Activated T-helper 17 cell treated with anti-CD3 and anti-CD28 coated beads, Interleukin-2, amount 50 U/mL, for 72 hours (primary cell): ENCODE data around the gene TAMALIN. TPM values are rescaled to one million over a fixed set of nuclear protein-coding genes. Genes with fewer than 3 reads are reported as not detected.

Experiments
- ATAC-seq: fragments of 150-1000 bp; cut with Tn5 transposase; replicated peaks from 2 replicates; pipeline ENCODE4 v1.10.0; 2021; ENCODE audit warnings: mild to moderate bottlenecking, moderate library complexity
- H3K27ac Mint-ChIP-seq: one replicate; pipeline ENCODE4 v1.8.0; 2022; ENCODE audit warnings: mixed read lengths
- H3K27me3 Mint-ChIP-seq: one replicate; pipeline ENCODE4 v1.8.0; 2022; ENCODE audit warnings: mixed read lengths
- H3K36me3 Mint-ChIP-seq: one replicate; pipeline ENCODE4 v1.8.0; 2022; ENCODE audit warnings: low read depth, mild to moderate bottlenecking, mixed read lengths
- H3K4me1 Mint-ChIP-seq: one replicate; pipeline ENCODE4 v1.8.0; 2022; ENCODE audit warnings: mixed read lengths
- H3K4me3 Mint-ChIP-seq: one replicate; pipeline ENCODE4 v1.8.0; 2022; ENCODE audit warnings: mild to moderate bottlenecking, mixed read lengths
- H3K9me3 Mint-ChIP-seq: one replicate; pipeline ENCODE4 v1.8.0; 2022; ENCODE audit warnings: mixed read lengths
- total RNA-seq, 2 donors: library from RNA; stranded (reverse); gene quantifications; one replicate each; pipeline ENCODE4 v1.2.3, GENCODE V29; 2022

TAMALIN gene
- 10 to 100 TPM in 1 of 2 donors, 1 to 10 TPM in 1; 3.5 to 26.3 TPM for total RNA-seq

DNA sequence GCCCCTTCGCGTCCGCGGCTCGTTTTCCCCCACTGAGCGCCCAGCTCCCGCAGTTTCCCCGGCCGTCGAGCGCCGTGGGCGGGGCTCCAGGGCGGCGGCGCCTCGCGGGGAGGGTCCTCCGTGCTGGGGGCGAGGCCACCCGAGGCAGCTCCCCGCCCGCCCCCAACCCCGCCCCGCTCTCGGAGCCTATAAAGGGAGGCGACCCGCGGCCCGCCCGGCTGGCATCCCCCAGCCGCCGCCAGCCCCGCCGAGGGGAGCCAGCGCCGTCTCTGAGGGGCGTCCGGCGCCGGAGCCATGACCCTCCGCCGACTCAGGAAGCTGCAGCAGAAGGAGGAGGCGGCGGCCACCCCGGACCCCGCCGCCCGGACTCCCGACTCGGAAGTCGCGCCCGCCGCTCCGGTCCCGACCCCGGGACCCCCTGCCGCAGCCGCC is at the start of gene TAMALIN:
TAMALIN (plus strand) TSS at position 221 of the 432 bp plus-strand sequence; CDS start at position 295, 74 bp downstream.
- H3K27ac Mint-ChIP-seq: peak within 1 kb of the TSS; percentile 78
- no peaks in the 10 kb centered on the region for H3K9me3 Mint-ChIP-seq
- H3K4me1 Mint-ChIP-seq: peaks cover 4% of the 10 kb centered on the region
- no peaks in the 10 kb centered on the region for H3K27me3 Mint-ChIP-seq
- peak; percentile 80 for ATAC-seq
- H3K4me3 Mint-ChIP-seq: peak within 1 kb of the TSS; percentile 80
- H3K36me3 Mint-ChIP-seq: peaks cover 38% of the 10 kb centered on the region

DNA sequence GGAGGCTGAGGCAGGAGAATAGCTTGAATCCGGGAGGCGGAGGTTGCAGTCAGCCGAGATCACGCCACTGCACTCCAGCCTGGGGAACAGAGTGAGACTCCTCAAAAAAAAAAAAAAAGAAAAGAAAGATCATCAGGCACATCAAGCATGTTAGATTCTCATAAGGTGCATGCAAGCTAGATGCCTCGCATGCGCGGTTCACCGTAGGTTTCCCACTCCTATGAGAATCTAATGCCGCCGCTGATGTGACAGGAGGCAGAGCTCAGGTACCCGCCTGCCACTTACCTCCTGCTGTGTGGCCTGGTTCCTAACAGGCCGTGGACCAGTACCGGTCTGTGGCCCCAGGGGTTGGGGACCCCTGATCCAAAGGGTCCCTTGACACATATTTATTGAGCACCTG is 48.2 kb upstream of the TAMALIN start:
- no peak overlapping the region for H3K4me3 Mint-ChIP-seq
- no peak for ATAC-seq
- H3K27me3 Mint-ChIP-seq: no peaks in the 10 kb centered on the region
- H3K9me3 Mint-ChIP-seq: no peaks in the 10 kb centered on the region
- no peaks in the 10 kb centered on the region for H3K36me3 Mint-ChIP-seq
- peaks cover 27% of the 10 kb centered on the region for H3K4me1 Mint-ChIP-seq
- H3K27ac Mint-ChIP-seq: no peak overlapping the region

DNA sequence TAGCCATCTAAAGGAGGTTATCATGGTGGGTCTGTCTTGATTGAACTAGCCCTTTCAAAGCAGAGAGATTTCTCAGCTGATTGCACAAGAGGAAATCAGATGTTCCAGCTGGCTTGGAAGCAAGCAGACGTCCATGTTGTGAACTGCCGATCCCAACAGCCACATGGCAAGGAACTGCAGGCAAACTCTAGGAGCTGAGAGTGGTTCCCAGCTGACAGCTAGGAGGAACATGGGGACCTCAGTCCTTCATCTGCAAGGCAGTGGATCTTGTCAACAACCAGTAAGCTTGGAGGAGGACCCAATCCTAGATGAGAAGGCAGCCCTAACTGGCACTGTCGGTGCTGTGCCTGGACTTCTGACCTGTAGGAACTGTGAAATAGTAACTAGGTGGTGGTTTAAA is 47.5 kb upstream of the TAMALIN start:
- Mint-ChIP-seq H3K4me3 (no peak overlapping the region), H3K9me3 (no peaks in the 10 kb centered on the region), H3K36me3 (no peaks in the 10 kb centered on the region), H3K27me3 (no peaks in the 10 kb centered on the region), H3K4me1 (peaks cover 21% of the 10 kb centered on the region), H3K27ac (no peak overlapping the region)
- ATAC-seq: no peak

DNA sequence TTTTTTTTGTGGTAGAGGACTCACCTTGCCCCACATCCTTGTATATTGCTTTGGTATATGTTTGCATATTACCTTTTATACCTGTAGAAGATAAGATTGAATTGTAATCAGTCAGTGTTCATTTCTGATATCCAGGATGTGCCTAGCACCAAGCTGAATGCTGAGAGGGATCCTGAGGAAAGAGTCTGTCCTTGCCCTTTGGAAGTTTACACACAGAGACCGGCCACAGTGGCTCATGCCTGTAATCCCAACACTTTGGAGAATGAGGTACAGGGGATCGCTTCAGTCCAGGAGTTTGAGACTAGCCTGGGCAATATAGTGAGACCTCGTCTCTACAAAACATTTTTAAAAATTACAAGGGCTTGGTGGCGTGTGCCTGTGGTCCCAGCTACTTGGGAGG is 46.8 kb upstream of the TAMALIN start:
- Mint-ChIP-seq H3K4me1 (peaks cover 17% of the 10 kb centered on the region), H3K9me3 (no peaks in the 10 kb centered on the region), H3K27me3 (no peaks in the 10 kb centered on the region), H3K27ac (no peak overlapping the region), H3K36me3 (no peaks in the 10 kb centered on the region), H3K4me3 (no peak overlapping the region)
- ATAC-seq: no peak

DNA sequence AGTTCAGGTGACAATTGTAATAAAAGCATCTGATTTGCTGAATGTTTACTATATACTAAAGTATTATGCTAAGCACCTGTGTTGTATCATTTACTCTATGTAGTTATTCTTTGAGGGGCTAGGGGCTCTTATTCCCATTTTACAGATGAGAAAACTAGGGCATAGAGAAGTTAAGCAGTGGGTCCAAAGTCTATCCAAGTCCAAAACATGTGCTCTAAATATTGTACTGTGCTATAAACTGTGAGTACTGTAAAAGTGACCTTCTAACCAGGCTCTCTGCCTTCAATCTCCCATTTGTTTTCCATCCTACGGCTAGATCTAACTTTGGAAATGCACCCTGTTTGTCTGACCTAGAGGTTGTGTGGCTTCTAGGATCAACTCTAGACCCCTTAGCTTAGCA is 46.3 kb upstream of the TAMALIN start:
- ATAC-seq: no peak
- H3K4me3 Mint-ChIP-seq: no peak overlapping the region
- no peaks in the 10 kb centered on the region for H3K36me3 Mint-ChIP-seq
- H3K9me3 Mint-ChIP-seq: no peaks in the 10 kb centered on the region
- no peak overlapping the region for H3K27ac Mint-ChIP-seq
- no peaks in the 10 kb centered on the region for H3K27me3 Mint-ChIP-seq
- H3K4me1 Mint-ChIP-seq: peaks cover 17% of the 10 kb centered on the region

DNA sequence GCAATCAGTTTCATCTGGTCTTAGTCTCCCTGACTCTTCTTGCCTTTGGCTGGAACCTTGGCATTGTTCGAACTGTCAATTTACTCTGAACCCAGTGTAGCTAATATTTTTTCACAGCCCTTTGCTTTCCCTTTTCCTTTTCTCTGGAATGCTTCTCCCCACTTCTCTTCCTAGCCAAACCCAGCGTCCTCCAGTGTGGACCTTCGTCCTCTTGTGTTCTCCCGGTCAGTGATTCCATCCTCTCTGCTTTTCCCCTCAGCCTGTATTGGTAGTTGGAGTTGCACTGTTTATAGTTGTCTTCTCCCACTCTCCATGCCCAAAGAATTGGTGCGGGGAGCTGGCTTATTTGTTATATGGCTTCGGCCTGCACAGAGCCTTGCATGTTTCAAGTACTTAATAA is 45.9 kb upstream of the TAMALIN start:
- ATAC-seq: no peak

DNA sequence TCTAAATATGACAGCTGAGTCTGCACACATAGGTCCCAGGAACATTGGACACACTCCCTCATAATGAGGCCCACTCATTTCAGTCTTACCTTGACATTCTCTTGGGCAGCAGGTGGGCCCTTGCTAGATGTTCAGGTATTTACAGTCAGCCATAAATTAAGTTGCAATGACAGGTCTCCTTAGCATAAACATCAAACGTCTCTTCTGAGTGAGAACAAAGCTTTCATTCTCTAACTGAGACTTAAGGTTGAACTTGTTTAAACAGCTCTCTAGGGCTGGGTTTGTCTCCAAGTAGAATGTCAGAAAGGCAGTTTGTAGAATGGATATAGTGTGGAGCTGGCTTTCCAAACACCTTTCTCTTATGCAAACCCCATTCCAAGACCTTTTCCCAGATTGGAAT is 44.9 kb upstream of the TAMALIN start:
- Mint-ChIP-seq H3K27me3 (no peaks in the 10 kb centered on the region), H3K9me3 (no peaks in the 10 kb centered on the region), H3K4me3 (no peak overlapping the region), H3K36me3 (no peaks in the 10 kb centered on the region), H3K27ac (no peak overlapping the region), H3K4me1 (peaks cover 12% of the 10 kb centered on the region)
- ATAC-seq: no peak

More for the DNA sequence above, 45.9 kb upstream of the TAMALIN start:
- H3K9me3 Mint-ChIP-seq: no peaks in the 10 kb centered on the region
- no peak overlapping the region for H3K27ac Mint-ChIP-seq
- H3K27me3 Mint-ChIP-seq: no peaks in the 10 kb centered on the region
- peaks cover 15% of the 10 kb centered on the region for H3K4me1 Mint-ChIP-seq
- no peaks in the 10 kb centered on the region for H3K36me3 Mint-ChIP-seq
- no peak overlapping the region for H3K4me3 Mint-ChIP-seq

DNA sequence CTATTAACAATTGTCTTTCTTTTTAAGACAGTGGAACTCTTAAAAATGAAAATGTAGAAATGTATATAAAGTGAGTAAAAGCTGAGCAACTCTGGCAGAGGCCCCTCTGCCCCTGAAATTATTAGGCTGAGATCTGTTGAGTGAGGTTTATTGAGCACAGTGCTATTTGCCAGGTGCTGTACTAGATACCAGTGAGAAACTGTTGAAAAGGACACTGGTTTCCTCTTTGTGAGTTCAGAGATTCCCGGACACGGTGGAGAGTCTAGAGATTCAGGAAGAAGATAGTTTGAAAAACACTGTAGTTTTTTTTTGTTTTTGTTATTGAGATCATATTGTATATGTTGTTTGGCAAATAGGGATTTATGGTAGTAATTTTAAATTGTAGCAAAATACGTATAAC is 44.0 kb upstream of the TAMALIN start:
- H3K4me1 Mint-ChIP-seq: peaks cover 12% of the 10 kb centered on the region
- H3K36me3 Mint-ChIP-seq: no peaks in the 10 kb centered on the region
- H3K27ac Mint-ChIP-seq: no peak overlapping the region
- ATAC-seq: no peak
- H3K4me3 Mint-ChIP-seq: no peak overlapping the region
- no peaks in the 10 kb centered on the region for H3K27me3 Mint-ChIP-seq
- H3K9me3 Mint-ChIP-seq: no peaks in the 10 kb centered on the region

DNA sequence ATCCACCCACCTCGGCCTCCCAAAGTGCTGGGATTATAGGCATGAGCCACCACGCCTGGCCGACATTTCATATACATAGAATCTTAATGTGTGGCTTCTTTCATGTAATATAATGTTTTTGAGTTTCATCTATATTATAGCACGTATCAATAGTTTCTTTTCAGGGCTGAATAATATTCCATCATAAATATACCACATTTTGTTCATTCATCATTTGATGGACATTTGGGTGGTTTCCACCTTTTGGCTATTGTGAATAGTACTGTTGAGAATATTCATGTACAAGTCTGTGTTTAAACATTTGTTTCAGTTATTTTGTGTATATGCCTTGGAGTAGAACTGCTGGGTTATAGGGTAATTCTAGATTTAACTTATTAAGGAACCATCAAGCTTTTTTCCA is 43.3 kb upstream of the TAMALIN start:
- no peak overlapping the region for H3K4me3 Mint-ChIP-seq
- H3K36me3 Mint-ChIP-seq: no peaks in the 10 kb centered on the region
- H3K4me1 Mint-ChIP-seq: peaks cover 12% of the 10 kb centered on the region
- H3K27ac Mint-ChIP-seq: no peak overlapping the region
- no peaks in the 10 kb centered on the region for H3K27me3 Mint-ChIP-seq
- ATAC-seq: no peak
- no peaks in the 10 kb centered on the region for H3K9me3 Mint-ChIP-seq

DNA sequence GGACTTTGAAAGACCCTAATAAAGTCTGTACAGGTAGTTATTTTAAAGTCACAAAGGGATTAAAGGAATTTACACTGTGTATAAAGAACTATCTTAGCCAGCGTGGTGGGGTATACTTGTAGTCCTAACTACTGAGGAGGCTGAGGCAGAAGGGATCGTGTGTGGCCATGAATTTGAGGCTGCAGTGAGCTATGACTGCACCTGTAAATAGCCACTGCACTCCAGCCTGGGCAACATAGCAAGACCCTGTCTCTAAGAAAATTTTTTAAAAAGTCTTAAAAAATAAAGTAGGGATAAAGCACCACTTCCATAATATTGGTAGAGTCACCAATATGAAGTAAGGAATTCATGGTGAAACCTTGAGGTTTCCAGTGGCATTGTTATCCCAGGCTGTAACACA is 37.1 kb upstream of the TAMALIN start:
- Mint-ChIP-seq H3K4me3 (peak overlapping the region; percentile 72), H3K27ac (peak overlapping the region; percentile 64), H3K4me1 (peaks cover 42% of the 10 kb centered on the region), H3K36me3 (no peaks in the 10 kb centered on the region), H3K9me3 (no peaks in the 10 kb centered on the region), H3K27me3 (no peaks in the 10 kb centered on the region)
- ATAC-seq: no peak

DNA sequence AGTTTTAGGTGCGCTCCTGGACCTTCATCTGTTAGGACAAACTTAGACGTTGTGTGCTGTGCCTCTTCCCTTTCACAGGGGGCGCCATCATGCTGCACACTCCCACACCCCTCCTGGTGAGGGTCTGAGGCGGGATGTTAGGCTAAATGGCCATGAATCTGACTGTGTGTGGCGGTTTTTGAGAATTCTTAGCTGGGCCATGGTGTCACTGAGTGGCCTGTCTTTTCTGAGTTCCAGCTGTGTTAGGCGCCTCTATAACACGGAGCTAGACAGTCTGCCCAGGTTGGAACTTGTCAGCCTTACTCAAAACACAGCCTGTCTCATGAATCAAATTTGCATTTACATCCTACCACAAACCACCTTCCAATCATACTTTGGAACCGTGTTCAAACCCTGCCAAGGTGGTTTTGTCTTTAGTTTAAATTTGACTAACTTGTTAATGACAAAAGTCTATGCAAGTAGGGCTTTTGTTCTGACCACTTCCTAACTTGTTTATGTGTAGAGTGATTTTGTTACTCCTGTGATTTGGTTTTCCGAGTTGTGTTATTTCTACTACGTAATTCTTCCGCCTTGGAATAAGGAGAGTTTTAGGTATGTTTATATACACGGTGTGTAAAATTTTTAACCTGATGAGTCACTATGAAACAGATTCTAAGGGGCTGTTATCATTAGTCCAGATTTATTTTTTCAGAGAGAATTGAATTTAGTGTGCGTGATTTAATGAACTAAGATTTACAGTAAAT is 35.7 kb upstream of the TAMALIN start:
- H3K27ac Mint-ChIP-seq: peak overlapping the region; percentile 64
- peaks cover 13% of the 10 kb centered on the region for H3K36me3 Mint-ChIP-seq
- H3K4me1 Mint-ChIP-seq: peaks cover 57% of the 10 kb centered on the region
- H3K9me3 Mint-ChIP-seq: no peaks in the 10 kb centered on the region
- no peaks in the 10 kb centered on the region for H3K27me3 Mint-ChIP-seq
- H3K4me3 Mint-ChIP-seq: peak overlapping the region; percentile 72
- peak; percentile 90 for ATAC-seq

DNA sequence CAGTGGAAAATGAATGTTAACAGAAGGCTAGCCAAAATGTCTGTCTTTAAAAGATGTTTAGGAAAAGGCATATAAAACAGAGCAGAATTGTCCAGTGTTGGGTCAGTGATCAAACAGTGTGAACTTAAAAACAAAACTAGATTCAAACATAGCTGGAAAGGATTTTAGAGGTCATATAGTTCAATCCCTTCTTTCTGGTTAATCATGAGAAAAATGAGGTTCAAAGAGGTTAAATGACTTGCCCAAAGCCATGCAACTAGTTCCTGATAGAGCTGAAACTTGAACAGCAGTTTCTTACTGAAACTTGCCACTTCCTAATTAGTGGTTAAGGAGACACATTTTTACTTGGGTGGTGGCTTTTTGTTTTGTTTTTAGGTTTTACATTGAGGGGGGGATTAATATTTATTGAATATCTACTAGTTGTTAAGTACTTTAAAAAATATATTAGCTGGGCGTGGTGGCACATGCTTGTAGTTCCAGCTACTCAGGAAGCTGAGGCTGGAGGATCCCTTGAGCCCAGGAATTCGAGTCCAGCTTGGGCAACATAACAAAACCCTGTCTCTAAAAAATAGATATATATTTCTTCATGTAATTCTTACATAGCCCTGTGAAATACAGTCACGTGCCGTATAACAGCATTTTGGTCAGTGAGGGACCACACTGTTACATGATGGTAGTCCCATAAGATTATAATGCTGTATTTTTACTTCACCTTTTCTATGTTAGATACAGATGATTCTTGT is 34.9 kb upstream of the TAMALIN start:
- peak overlapping the region; percentile 64 for H3K27ac Mint-ChIP-seq
- peak; percentile 6 for ATAC-seq
- H3K36me3 Mint-ChIP-seq: peaks cover 21% of the 10 kb centered on the region
- no peaks in the 10 kb centered on the region for H3K27me3 Mint-ChIP-seq
- no peaks in the 10 kb centered on the region for H3K9me3 Mint-ChIP-seq
- peaks cover 61% of the 10 kb centered on the region for H3K4me1 Mint-ChIP-seq
- peak overlapping the region; percentile 72 for H3K4me3 Mint-ChIP-seq

DNA sequence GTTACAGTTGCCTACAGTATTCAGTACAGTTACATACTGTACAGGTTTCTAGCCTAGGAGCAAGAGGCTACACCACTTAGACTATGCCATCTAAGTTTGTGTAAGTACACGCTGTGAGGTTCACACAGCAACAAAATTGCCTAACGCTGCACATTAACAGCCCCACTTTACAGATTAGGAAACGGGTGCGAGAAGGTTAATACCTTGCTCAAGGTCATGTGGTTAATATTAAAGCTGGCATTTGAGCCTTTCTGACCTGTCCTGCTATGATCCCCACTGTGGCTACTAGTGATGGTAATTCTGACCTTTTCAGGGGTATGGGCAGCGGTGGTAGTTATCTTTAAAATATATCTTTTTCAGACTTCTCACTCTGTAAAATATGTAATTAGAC is 34.3 kb upstream of the TAMALIN start:
- Mint-ChIP-seq H3K9me3 (no peaks in the 10 kb centered on the region), H3K27ac (no peak overlapping the region), H3K4me3 (peak overlapping the region; percentile 72), H3K36me3 (peaks cover 26% of the 10 kb centered on the region), H3K27me3 (no peaks in the 10 kb centered on the region), H3K4me1 (peaks cover 61% of the 10 kb centered on the region)
- ATAC-seq: no peak

DNA sequence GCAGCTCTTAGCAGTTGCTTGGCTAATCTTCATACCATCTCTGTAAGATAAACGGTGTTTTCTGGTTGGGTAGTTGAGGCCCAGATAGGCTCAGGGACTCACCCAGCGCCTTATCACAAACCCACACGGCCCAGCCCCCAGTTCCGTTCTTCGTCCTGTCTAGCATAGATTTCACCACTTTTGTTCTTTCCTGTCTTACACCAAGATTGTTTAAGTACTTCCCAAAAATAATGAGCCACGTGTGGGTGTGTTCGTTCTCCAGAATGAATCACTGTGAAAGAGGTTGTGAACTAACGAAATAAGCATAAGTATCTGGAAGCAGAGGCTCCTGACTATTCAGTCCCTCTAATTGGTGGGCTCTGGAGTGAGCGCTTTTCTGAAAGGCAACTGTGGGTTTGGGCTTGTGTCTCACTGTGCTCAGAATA is 33.9 kb upstream of the TAMALIN start:
- no peaks in the 10 kb centered on the region for H3K27me3 Mint-ChIP-seq
- peak overlapping the region; percentile 72 for H3K4me3 Mint-ChIP-seq
- peaks cover 61% of the 10 kb centered on the region for H3K4me1 Mint-ChIP-seq
- peaks cover 30% of the 10 kb centered on the region for H3K36me3 Mint-ChIP-seq
- H3K27ac Mint-ChIP-seq: no peak overlapping the region
- H3K9me3 Mint-ChIP-seq: no peaks in the 10 kb centered on the region
- ATAC-seq: peak; percentile 60

DNA sequence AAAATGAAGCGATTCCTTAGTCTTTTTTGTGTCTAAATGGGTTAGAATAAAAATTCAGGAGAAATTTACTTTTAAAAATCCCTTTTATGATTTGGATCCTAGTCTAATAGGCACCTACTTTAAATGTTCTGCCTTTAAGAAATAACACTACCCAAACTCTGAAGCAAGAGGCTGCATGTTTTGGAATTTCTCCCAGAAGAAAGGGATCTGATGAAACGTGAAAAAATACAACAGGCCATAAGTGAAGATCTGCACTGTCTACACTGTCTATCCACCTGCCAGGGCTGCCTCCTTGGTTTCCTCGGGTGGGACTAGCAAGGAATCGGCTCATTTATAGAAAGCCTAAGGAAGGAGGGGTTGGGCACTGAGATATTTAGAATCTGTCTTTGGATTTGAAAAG is 33.2 kb upstream of the TAMALIN start:
- H3K27me3 Mint-ChIP-seq: no peaks in the 10 kb centered on the region
- H3K4me1 Mint-ChIP-seq: peaks cover 61% of the 10 kb centered on the region
- H3K9me3 Mint-ChIP-seq: no peaks in the 10 kb centered on the region
- ATAC-seq: no peak
- peaks cover 37% of the 10 kb centered on the region for H3K36me3 Mint-ChIP-seq
- H3K4me3 Mint-ChIP-seq: peak overlapping the region; percentile 72
- H3K27ac Mint-ChIP-seq: no peak overlapping the region
